Kidney epithelial cell (primary cell): ENCODE data around the gene IFT88. TPM values are rescaled to one million over a fixed set of nuclear protein-coding genes. Genes with fewer than 3 reads are reported as not detected.
"Not testable (repeated sequence)": the region's sequence is repeated elsewhere in the genome, so short reads cannot be mapped to it uniquely, and the experiment has no call there.

Source experiments
- DNase-seq: peaks from one replicate; pipeline ENCODE4 v3.0.0-alpha.2; 2010; ENCODE audit warnings: low read depth
- H3K27me3 ChIP-seq: 2 replicates; pipeline ENCODE4 v1.6.0; 2011; ENCODE audit warnings: low read length; ENCODE audit not compliant: control insufficient read depth, insufficient read depth
- H3K36me3 ChIP-seq: 2 replicates; pipeline ENCODE4 v1.5.1; 2011; ENCODE audit warnings: low read length; ENCODE audit not compliant: control insufficient read depth, insufficient read depth
- H3K4me3 ChIP-seq: 2 replicates; pipeline ENCODE4 v1.5.1; 2011; ENCODE audit warnings: low read depth, mild to moderate bottlenecking, control low read depth, low read length
- CTCF ChIP-seq: IDR thresholded peaks from 2 replicates; pipeline ENCODE4 v1.5.1; 2011; ENCODE audit warnings: mild to moderate bottlenecking, moderate library complexity, low read length, control low read depth, inconsistent platforms; ENCODE audit not compliant: insufficient read depth, poor library complexity, severe bottlenecking
- total RNA-seq: library from RNA; depleted of rRNA; stranded (reverse); fragments of >200 nt; gene quantifications from 2 replicates; pipeline ENCODE4 v1.2.3, GENCODE V29; 2015

The IFT88 gene
- total RNA-seq, 1 donor from 2014 or later = 12.2 TPM

DNA sequence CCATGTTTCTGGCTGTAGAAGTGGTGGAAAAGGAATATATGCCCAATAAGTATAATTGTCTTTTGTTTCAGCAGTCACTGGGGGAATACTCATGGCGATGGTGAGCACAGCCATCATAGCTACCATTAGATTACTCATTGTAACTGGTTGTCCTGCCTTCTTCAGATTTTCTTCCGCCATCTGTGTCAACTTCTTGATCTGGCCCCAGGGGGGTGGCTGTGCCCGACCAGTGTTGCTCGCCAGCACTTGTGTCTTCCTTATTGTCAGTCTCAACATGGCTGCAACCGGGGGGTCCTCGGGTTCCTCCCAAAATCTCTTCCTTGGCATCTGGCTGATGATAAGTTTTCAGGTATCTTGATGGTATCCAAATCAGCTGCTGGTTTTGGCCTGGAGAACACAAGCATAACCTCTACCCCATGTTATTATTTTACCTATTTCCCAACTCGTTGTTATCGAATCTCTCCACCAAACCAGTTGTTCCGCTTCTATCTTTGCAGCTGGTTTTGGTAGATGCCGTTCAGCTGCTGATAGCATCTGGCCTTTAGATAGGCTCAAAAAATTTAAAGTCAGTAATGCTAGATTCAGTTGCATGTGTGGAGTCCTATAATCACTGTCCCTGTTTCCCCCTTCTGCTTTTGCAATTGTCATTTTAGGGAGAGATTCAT lies 113.6 kb downstream of the IFT88 start:
- no peak overlapping the region for H3K4me3 ChIP-seq
- H3K27me3 ChIP-seq = no peaks in the 10 kb centered on the region
- no peak for DNase-seq
- no peak for TF ChIP-seq CTCF
- H3K36me3 ChIP-seq = no peaks in the 10 kb centered on the region

GRCh38 chr13:20681481-20681880 lies 114.5 kb downstream of the IFT88 start:
- not testable (repeated sequence) for H3K27me3 ChIP-seq, H3K36me3 ChIP-seq, DNase-seq, H3K4me3 ChIP-seq

GRCh38 chr13:20682061-20682460 lies 115.1 kb downstream of the IFT88 start:
- Histone ChIP-seq H3K27me3 (no peaks in the 10 kb centered on the region), H3K36me3 (no peaks in the 10 kb centered on the region), H3K4me3 (no peak overlapping the region)
- no peak for DNase-seq
- no peak for TF ChIP-seq CTCF

GRCh38 chr13:20684041-20684440 lies 117.1 kb downstream of the IFT88 start:
- H3K4me3 ChIP-seq = no peak overlapping the region
- no peaks in the 10 kb centered on the region for H3K27me3 ChIP-seq
- no peaks in the 10 kb centered on the region for H3K36me3 ChIP-seq
- no peak for DNase-seq
- no peak for TF ChIP-seq CTCF

DNA sequence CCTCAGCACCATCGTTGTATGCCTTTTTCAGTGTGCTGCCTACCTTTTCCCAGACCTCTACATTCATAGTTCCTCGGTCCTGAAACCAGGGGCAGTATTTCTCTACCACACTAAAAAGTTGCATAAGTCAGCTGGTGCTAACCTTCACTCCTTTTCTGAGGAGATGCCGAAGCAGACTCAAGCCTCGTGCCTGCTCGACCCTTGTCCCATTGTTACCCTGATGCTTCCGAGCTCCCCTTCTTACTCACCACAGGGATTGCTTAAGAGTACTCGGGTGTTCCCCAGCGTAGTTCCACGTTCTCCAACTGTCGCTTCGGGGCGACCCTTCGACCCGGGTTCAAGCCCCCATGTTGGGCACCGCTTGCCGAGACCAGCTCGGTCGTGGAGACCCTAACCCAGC lies 117.6 kb downstream of the IFT88 start:
- no peak for DNase-seq
- TF ChIP-seq CTCF = no peak
- H3K36me3 ChIP-seq = no peaks in the 10 kb centered on the region
- H3K4me3 ChIP-seq = no peak overlapping the region
- no peaks in the 10 kb centered on the region for H3K27me3 ChIP-seq

DNA sequence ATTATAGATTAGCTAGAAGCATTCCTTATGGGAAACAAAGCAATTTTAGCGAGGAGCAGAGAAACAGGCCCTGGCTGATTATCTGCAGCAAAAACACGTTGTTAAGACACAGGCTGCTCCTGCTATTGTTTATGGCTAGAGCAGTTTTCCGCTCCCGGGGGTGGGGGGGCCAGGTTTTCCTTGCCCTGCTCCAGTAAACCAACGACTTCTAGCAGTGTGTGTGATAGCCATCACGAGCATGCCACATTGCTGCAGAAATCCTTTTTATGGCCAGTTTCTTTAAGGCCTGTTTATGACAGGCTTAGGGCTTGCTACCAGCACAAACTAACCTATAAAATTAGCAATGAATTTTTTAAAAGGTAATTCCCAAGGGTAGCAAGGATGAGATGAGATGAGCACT lies 118.1 kb downstream of the IFT88 start:
- Histone ChIP-seq H3K36me3 (no peaks in the 10 kb centered on the region), H3K4me3 (no peak overlapping the region), H3K27me3 (no peaks in the 10 kb centered on the region)
- TF ChIP-seq CTCF = no peak
- DNase-seq = no peak
